Vagina (tissue), 2 donors: ENCODE measurements around the gene GGNBP2.

Experiments used
- POLR2A ChIP-seq, 2 donors: fragments of 450-650 bp; IDR thresholded peaks; one replicate each; pipeline ENCODE4 v1.6.1; 2017; ENCODE audit warnings: antibody characterized with exemption in 2 of 2, mild to moderate bottlenecking in 2 of 2, moderate library complexity in 2 of 2
- POLR2AphosphoS5 ChIP-seq, 2 donors: sonication (generic); formaldehyde crosslinking; IDR thresholded peaks; one replicate each; pipeline ENCODE4 v1.9.0; 2017; ENCODE audit warnings: antibody characterized with exemption in 2 of 2, mild to moderate bottlenecking in 2 of 2, low read depth in 1 of 2; ENCODE audit not compliant: insufficient read depth in 1 of 2
- TF ChIP-seq, protein P1 (sequence below), 3 experiments: fragments of 450-650 bp in 2 of 3; fragments of 200-600 bp in 1 of 3; sonication (generic) in 1 of 3; IDR thresholded peaks; one replicate each; pipeline ENCODE4 v1.5.1; 2017 to 2019; ENCODE audit warnings: antibody characterized with exemption in 3 of 3, mild to moderate bottlenecking in 2 of 3, moderate library complexity in 2 of 3

DNA sequence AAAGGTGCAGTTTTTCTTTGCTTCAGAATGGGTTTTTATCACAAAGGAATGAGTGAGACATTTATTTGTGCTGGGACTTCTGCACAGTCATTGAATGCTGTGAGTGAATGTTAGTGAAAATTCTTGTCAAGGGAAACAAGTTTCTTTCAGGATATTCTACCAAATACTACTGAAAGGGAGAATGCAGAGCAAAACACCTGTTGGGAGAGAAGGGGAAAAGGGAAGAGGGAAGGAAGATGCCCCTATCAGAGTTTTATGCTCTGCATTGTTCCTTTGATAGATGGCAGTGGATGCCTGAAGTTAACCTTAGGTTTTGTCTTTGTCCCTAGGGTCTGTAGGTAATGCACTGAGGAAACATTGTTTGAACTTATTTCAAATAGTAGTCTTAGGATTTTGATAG lies 3.1 kb downstream of the GGNBP2 start:
- TF ChIP-seq, protein P1, sequence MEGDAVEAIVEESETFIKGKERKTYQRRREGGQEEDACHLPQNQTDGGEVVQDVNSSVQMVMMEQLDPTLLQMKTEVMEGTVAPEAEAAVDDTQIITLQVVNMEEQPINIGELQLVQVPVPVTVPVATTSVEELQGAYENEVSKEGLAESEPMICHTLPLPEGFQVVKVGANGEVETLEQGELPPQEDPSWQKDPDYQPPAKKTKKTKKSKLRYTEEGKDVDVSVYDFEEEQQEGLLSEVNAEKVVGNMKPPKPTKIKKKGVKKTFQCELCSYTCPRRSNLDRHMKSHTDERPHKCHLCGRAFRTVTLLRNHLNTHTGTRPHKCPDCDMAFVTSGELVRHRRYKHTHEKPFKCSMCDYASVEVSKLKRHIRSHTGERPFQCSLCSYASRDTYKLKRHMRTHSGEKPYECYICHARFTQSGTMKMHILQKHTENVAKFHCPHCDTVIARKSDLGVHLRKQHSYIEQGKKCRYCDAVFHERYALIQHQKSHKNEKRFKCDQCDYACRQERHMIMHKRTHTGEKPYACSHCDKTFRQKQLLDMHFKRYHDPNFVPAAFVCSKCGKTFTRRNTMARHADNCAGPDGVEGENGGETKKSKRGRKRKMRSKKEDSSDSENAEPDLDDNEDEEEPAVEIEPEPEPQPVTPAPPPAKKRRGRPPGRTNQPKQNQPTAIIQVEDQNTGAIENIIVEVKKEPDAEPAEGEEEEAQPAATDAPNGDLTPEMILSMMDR (IDR thresholded peaks at IDR 0.05): no peak
- TF ChIP-seq POLR2AphosphoS5 (IDR thresholded peaks at IDR 0.05; ENCODE audit: insufficient read depth in 1 of 2, low read depth in 1 of 2) (no peak), POLR2A (IDR thresholded peaks at IDR 0.05) (no peak)
